H1 (cell line): Measurements from ENCODE around the gene PLCL1. TPM values are rescaled to one million over a fixed set of nuclear protein-coding genes. Genes with fewer than 3 reads are reported as not detected.

Experiments used
- CTCF ChIA-PET: fragments of 300-600 bp; sonication (Branson Sonifier 250); formaldehyde crosslinking; loops from one replicate; lab custom pipeline; 2021; ENCODE audit not compliant: partially characterized antibody; lab: Charles Lee
- POLR2A ChIA-PET: fragments of 300-600 bp; sonication (Branson Sonifier 250); formaldehyde crosslinking; loops from one replicate; lab custom pipeline; 2021; ENCODE audit warnings: inconsistent platforms; ENCODE audit not compliant: partially characterized antibody; lab: Charles Lee
- DNase-seq, 2 experiments: peaks; one replicate each; pipeline versions ENCODE4 v3.0.0 to v3.0.0-alpha.2; 2010 to 2022; ENCODE audit warnings: low spot score in 2 of 2, low read depth in 1 of 2, mixed read lengths in 1 of 2
- FAIRE-seq: peaks from 2 replicates; lab custom pipeline; 2011; peaks lifted over from hg19 to GRCh38; lab: Jason Lieb, UNC
- H2AFZ ChIP-seq: 2 replicates; pipeline ENCODE4 v1.8.1; 2012; ENCODE audit warnings: low read length, inconsistent platforms
- H2AK5ac ChIP-seq: 2 replicates; pipeline ENCODE4 v1.6.1; 2013; ENCODE audit warnings: low read depth, low read length
- H2BK120ac ChIP-seq: replicated peaks from 2 replicates; pipeline ENCODE3; 2013; ENCODE audit warnings: low read depth, low read length, inconsistent platforms
- H2BK12ac ChIP-seq: 2 replicates; pipeline ENCODE4 v1.6.1; 2013; ENCODE audit warnings: low read depth, low read length
- H2BK15ac ChIP-seq: 2 replicates; pipeline ENCODE4 v1.6.1; 2013; ENCODE audit warnings: low read length
- H2BK20ac ChIP-seq: 2 replicates; pipeline ENCODE4 v1.6.1; 2013; ENCODE audit warnings: low read length
- H2BK5ac ChIP-seq: 2 replicates; pipeline ENCODE4 v1.6.1; 2013; ENCODE audit warnings: low read depth, low read length
- H3K14ac ChIP-seq: 2 replicates; pipeline ENCODE4 v1.6.1; 2013; ENCODE audit warnings: inconsistent platforms; ENCODE audit not compliant: insufficient read length
- H3K18ac ChIP-seq: 2 replicates; pipeline ENCODE4 v1.6.1; 2013; ENCODE audit warnings: low read length; ENCODE audit errors: extremely low read depth
- H3K23ac ChIP-seq: 2 replicates; pipeline ENCODE4 v1.6.1; 2013; ENCODE audit warnings: inconsistent platforms; ENCODE audit not compliant: insufficient read length
- H3K23me2 ChIP-seq: 2 replicates; pipeline ENCODE4 v1.6.1; 2013; ENCODE audit warnings: low read depth, low read length
- H3K27ac ChIP-seq: 2 replicates; pipeline ENCODE4 v1.6.1; 2011; ENCODE audit warnings: low read depth, low read length, inconsistent platforms
- H3K27me3 ChIP-seq, 4 experiments: replicated peaks in 1 of 4; 1 replicate in 1 of 4; 2 replicates in 3 of 4; pipeline versions ENCODE4 v1.6.1 to v1.8.1; 2011 to 2013; ENCODE audit warnings: low read length in 3 of 4, mild to moderate bottlenecking in 3 of 4, inconsistent platforms in 2 of 4, mixed read lengths in 2 of 4, moderate library complexity in 1 of 4; ENCODE audit not compliant: control insufficient read depth in 3 of 4, insufficient read depth in 3 of 4; ENCODE audit errors: extremely low read depth in 1 of 4
- H3K36me3 ChIP-seq, 4 experiments: 2 replicates each; pipeline versions ENCODE4 v1.6.1 to v1.8.1; 2011 to 2013; ENCODE audit warnings: mild to moderate bottlenecking in 4 of 4, low read length in 3 of 4, moderate library complexity in 2 of 4, control low read depth in 1 of 4, inconsistent platforms in 1 of 4; ENCODE audit not compliant: insufficient read depth in 4 of 4, control insufficient read depth in 2 of 4
- H3K4ac ChIP-seq: replicated peaks from 2 replicates; pipeline ENCODE3; 2013; ENCODE audit warnings: low read length, low read depth, mixed read lengths, inconsistent platforms; ENCODE audit not compliant: insufficient read length
- H3K4me1 ChIP-seq, 4 experiments: replicated peaks in 1 of 4; 1 replicate in 1 of 4; 2 replicates in 3 of 4; pipeline versions ENCODE4 v1.6.1 to v1.8.1; 2011 to 2013; ENCODE audit warnings: low read length in 3 of 4, inconsistent platforms in 2 of 4, mixed read lengths in 1 of 4; ENCODE audit not compliant: insufficient read depth in 4 of 4, control insufficient read depth in 3 of 4
- H3K4me2 ChIP-seq, 2 experiments: 2 replicates each; pipeline versions ENCODE4 v1.6.1 to v1.8.1; 2011 to 2013; ENCODE audit warnings: low read depth in 2 of 2, low read length in 2 of 2, control low read depth in 1 of 2, inconsistent platforms in 1 of 2, mild to moderate bottlenecking in 1 of 2; ENCODE audit not compliant: insufficient read depth in 1 of 2
- H3K4me3 ChIP-seq, 4 experiments: fragments of 200-600, 300-600 bp in 1 of 4; sonication (generic), shearing (Covaris generic), sonication (Bioruptor Twin) in 1 of 4; 2 replicates each; pipeline versions ENCODE4 v1.5.1 to v1.8.1; 2011 to 2016; ENCODE audit warnings: low read length in 4 of 4, low read depth in 3 of 4, control low read depth in 2 of 4, inconsistent platforms in 2 of 4, mild to moderate bottlenecking in 2 of 4, mixed read lengths in 1 of 4, moderate library complexity in 1 of 4; ENCODE audit not compliant: insufficient read depth in 2 of 4; ENCODE audit errors: extremely low read depth in 1 of 4
- H3K56ac ChIP-seq: replicated peaks from 2 replicates; pipeline ENCODE3; 2013; ENCODE audit warnings: low read depth, mild to moderate bottlenecking, mixed read lengths, low read length, inconsistent platforms; ENCODE audit not compliant: insufficient read length
- H3K79me1 ChIP-seq: 2 replicates; pipeline ENCODE4 v1.6.1; 2013; ENCODE audit warnings: low read depth, low read length, control low read depth
- H3K79me2 ChIP-seq, 2 experiments: 2 replicates each; pipeline versions ENCODE4 v1.6.1 to v1.8.1; 2012 to 2013; ENCODE audit warnings: low read length in 2 of 2, mild to moderate bottlenecking in 2 of 2, inconsistent platforms in 1 of 2; ENCODE audit not compliant: insufficient read depth in 2 of 2, control insufficient read depth in 1 of 2
- H3K9ac ChIP-seq, 4 experiments: replicated peaks in 1 of 4; 1 replicate in 1 of 4; 2 replicates in 3 of 4; pipeline versions ENCODE4 v1.6.1 to v1.8.1; 2011 to 2013; ENCODE audit warnings: low read depth in 3 of 4, low read length in 3 of 4, control low read depth in 2 of 4, mild to moderate bottlenecking in 2 of 4, moderate library complexity in 2 of 4, inconsistent platforms in 1 of 4; ENCODE audit errors: extremely low read depth in 1 of 4
- H3K9me3 ChIP-seq, 2 experiments: 2 replicates each; pipeline versions ENCODE4 v1.6.1 to v1.8.1; 2012 to 2013; ENCODE audit warnings: mild to moderate bottlenecking in 2 of 2, moderate library complexity in 2 of 2, control low read depth in 1 of 2, inconsistent platforms in 1 of 2, low read depth in 1 of 2, low read length in 1 of 2, mixed read lengths in 1 of 2; ENCODE audit not compliant: insufficient read depth in 2 of 2
- H4K20me1 ChIP-seq, 2 experiments: replicated peaks in 1 of 2; 2 replicates each; pipeline versions ENCODE3 to v1.8.1; 2011 to 2013; ENCODE audit warnings: inconsistent platforms in 2 of 2, low read length in 2 of 2, mild to moderate bottlenecking in 1 of 2; ENCODE audit not compliant: insufficient read depth in 2 of 2, control insufficient read depth in 1 of 2
- H4K5ac ChIP-seq: 2 replicates; pipeline ENCODE4 v1.6.1; 2013; ENCODE audit warnings: low read length, low read depth, mixed read lengths, inconsistent platforms; ENCODE audit not compliant: insufficient read length
- H4K8ac ChIP-seq: 2 replicates; pipeline ENCODE4 v1.8.0; 2013; ENCODE audit warnings: mild to moderate bottlenecking, moderate library complexity, low read length, inconsistent platforms; ENCODE audit not compliant: insufficient read depth; ENCODE audit errors: extremely low read depth
- H4K91ac ChIP-seq: replicated peaks from 2 replicates; pipeline ENCODE3; 2013; ENCODE audit warnings: low read length, mixed read lengths, inconsistent platforms; ENCODE audit not compliant: insufficient read length
- ASH2L ChIP-seq: fragments of 200-600, 300-600 bp; sonication (generic); IDR thresholded peaks from one replicate; pipeline ENCODE4 v1.7.1; 2017; ENCODE audit warnings: low read length
- TEAD4 ChIP-seq: IDR thresholded peaks from 2 replicates; pipeline ENCODE4 v1.6.1; 2012; ENCODE audit warnings: low read depth, low read length, inconsistent platforms, mixed read lengths
- WGBS, 2 experiments: shearing (Covaris generic) in 1 of 2; methylation state at CpG; one replicate each; pipeline versions ENCODE4 v1.1.6 to v1.1.7; 2013 to 2015; ENCODE audit warnings: low lambda C conversion rate in 2 of 2, mixed read lengths in 2 of 2, inconsistent platforms in 1 of 2, low coverage in 1 of 2, missing lambda C conversion rate in 1 of 2; ENCODE audit not compliant: insufficient replicate concordance in 2 of 2, insufficient coverage in 1 of 2, insufficient read length in 1 of 2; ENCODE audit errors: extremely low coverage in 1 of 2, missing lambda C conversion rate in 1 of 2; 5-methylcytosine and 5-hydroxymethylcytosine counted together
- polyA plus RNA-seq, 7 experiments: library from polyadenylated mRNA; depleted of rRNA in 3 of 7; stranded (reverse) in 5 of 7; unstranded in 2 of 7; fragments of >200 nt in 5 of 7; fragments of 200-250 nt in 2 of 7; gene quantifications; 1 replicate in 5 of 7; 2 replicates in 1 of 7; 4 replicates in 1 of 7; pipeline versions ENCODE4 v1.2.1 to v1.2.3, GENCODE V29; 2011 to 2013; ENCODE audit warnings: missing spikeins in 2 of 7, mixed read lengths in 2 of 7
- total RNA-seq: library from RNA; stranded (reverse); fragmentation: NEBNext Ultra II Directional; extraction: Animal tissue kit (Norgen Biotek cat#: 25700); gene quantifications from 2 replicates; pipeline ENCODE4 v1.2.1, GENCODE V29; 2021

Gene PLCL1
- total and polyA plus RNA-seq, 2 of the 8 experiments (the other 6 are each of a cell fraction or from before 2014, with no cell fraction given), result not detected

DNA sequence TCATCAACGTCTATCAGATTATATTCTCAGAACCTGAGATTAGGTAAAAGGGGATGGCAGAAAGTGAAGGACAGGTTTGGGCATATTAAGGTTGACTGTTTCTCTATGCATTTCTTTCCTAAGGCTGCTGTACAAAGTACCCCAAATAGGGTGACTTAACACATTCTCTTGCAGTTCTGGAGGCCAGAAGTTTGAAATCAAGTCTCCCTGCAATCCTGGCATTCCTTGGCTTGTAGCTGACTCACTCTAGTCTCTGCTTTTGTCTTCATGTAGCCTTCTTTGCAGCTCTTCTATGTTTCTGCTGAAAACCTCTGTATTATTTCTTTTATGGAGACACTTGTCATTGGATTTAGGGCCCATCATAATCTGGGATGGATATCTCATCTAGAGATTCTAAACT, 364.3 kb downstream of the PLCL1 start:
- DNase-seq, result no peak
- no peak for FAIRE-seq
- no peaks in the 10 kb centered on the region for H3K79me1 ChIP-seq
- H3K56ac ChIP-seq, result no peak overlapping the region
- H3K18ac ChIP-seq, result no peak overlapping the region
- no peak overlapping the region for H2BK5ac ChIP-seq
- no peak overlapping the region for H2BK120ac ChIP-seq
- no peaks in the 10 kb centered on the region for H4K20me1 ChIP-seq
- WGBS, 2 experiments, result 89% methylated on average over 1 of the region's 1 CpG; no CpG with 5 or more reads in 1 of the 2 experiments
- H2BK20ac ChIP-seq, result no peak overlapping the region
- CTCF ChIA-PET, result interaction anchor here (2.5 kb wide), 1 partner anchor 128 kb away, joined by 12 read pairs; no protein-coding TSS in a partner anchor
- no peak overlapping the region for H4K8ac ChIP-seq
- H3K14ac ChIP-seq, result no peak overlapping the region
- H3K9ac ChIP-seq, result no peak overlapping the region
- no peak overlapping the region for H2AK5ac ChIP-seq
- H3K9me3 ChIP-seq, result no peaks in the 10 kb centered on the region
- TF ChIP-seq TEAD4 (peak; percentile 50; the same call in 1 of the 2 replicates), ASH2L (no peak)
- no peak overlapping the region for H3K4me2 ChIP-seq
- H3K27me3 ChIP-seq, result no peaks in the 10 kb centered on the region
- no peak overlapping the region for H4K91ac ChIP-seq
- POLR2A ChIA-PET, result no interaction called here
- no peaks in the 10 kb centered on the region for H3K23me2 ChIP-seq
- H3K36me3 ChIP-seq, result no peaks in the 10 kb centered on the region; a peak in 1 of 8 replicates
- H4K5ac ChIP-seq, result no peak overlapping the region
- H3K4me1 ChIP-seq, result no peaks in the 10 kb centered on the region
- no peak overlapping the region for H3K4ac ChIP-seq
- H2BK12ac ChIP-seq, result no peak overlapping the region
- H3K23ac ChIP-seq, result no peak overlapping the region
- H3K79me2 ChIP-seq, result no peaks in the 10 kb centered on the region
- H2BK15ac ChIP-seq, result no peak overlapping the region
- H3K4me3 ChIP-seq, result no peak overlapping the region
- no peak overlapping the region for H3K27ac ChIP-seq
- no peak overlapping the region for H2AFZ ChIP-seq
